MM.1S (cell line): ENCODE measurements around the gene FBXO24.

ENCODE experiments used
- CTCF ChIP-seq: fragments of 300-600 bp; sonication (generic); IDR thresholded peaks from 2 replicates; pipeline ENCODE4 v1.5.1; 2016; ENCODE audit warnings: antibody characterized with exemption, low read length, mixed read lengths
- EZH2 ChIP-seq: fragments of 300-600 bp; sonication (generic); optimal IDR thresholded peaks from 2 replicates; pipeline ENCODE3; 2017; ENCODE audit warnings: low read depth, mild to moderate bottlenecking, antibody characterized with exemption, low read length, mixed read lengths
- EZH2phosphoT487 ChIP-seq: fragments of 300-600 bp; sonication (generic); IDR thresholded peaks from 2 replicates; pipeline ENCODE4 v1.6.1; 2018; ENCODE audit warnings: antibody characterized with exemption, low read length

- no peak for TF ChIP-seq CTCF
- TF ChIP-seq EZH2: no peak
- TF ChIP-seq EZH2phosphoT487: no peak
Measured at GRCh38 chr7:100572281-100572948, 13.7 kb upstream of the FBXO24 start.
